Neuronal stem cell (in vitro differentiated cells): Measurements from ENCODE around the gene GARIN5A.

Experiments
- DNase-seq: peaks from one replicate; pipeline ENCODE4 v3.0.0-alpha.2; 2013; ENCODE audit warnings: low spot score
- H2AFZ ChIP-seq: one replicate; pipeline ENCODE4 v1.6.1; 2013; ENCODE audit warnings: mild to moderate bottlenecking, low read length, inconsistent platforms
- H2AK5ac ChIP-seq: 2 replicates; pipeline ENCODE4 v1.6.1; 2013; ENCODE audit warnings: low read depth, mild to moderate bottlenecking, inconsistent platforms, low read length, moderate library complexity, mixed read lengths
- H2BK120ac ChIP-seq: 2 replicates; pipeline ENCODE4 v1.6.1; 2013; ENCODE audit warnings: low read depth, mild to moderate bottlenecking, inconsistent platforms, low read length, moderate library complexity, mixed read lengths
- H2BK12ac ChIP-seq: one replicate; pipeline ENCODE4 v1.6.1; 2013; ENCODE audit warnings: low read length, inconsistent platforms
- H2BK15ac ChIP-seq: 2 replicates; pipeline ENCODE4 v1.6.1; 2013; ENCODE audit warnings: mild to moderate bottlenecking, low read length, inconsistent platforms, mixed read lengths
- H2BK5ac ChIP-seq: one replicate; pipeline ENCODE4 v1.6.1; 2013; ENCODE audit warnings: inconsistent platforms, mild to moderate bottlenecking, low read length, moderate library complexity
- H3K14ac ChIP-seq: one replicate; pipeline ENCODE4 v1.6.1; 2013; ENCODE audit warnings: low read length, inconsistent platforms
- H3K18ac ChIP-seq: 2 replicates; pipeline ENCODE4 v1.6.1; 2013; ENCODE audit warnings: low read length, inconsistent platforms
- H3K23ac ChIP-seq: 2 replicates; pipeline ENCODE4 v1.6.1; 2013; ENCODE audit warnings: low read depth, mild to moderate bottlenecking, mixed read lengths, low read length, inconsistent platforms; ENCODE audit not compliant: poor library complexity
- H3K27ac ChIP-seq: replicated peaks from 3 replicates; pipeline ENCODE4 v1.5.1; 2013; ENCODE audit warnings: low read length, inconsistent platforms
- H3K27me3 ChIP-seq, 3 experiments: 2 replicates each; pipeline ENCODE4 v1.6.1; 2013; ENCODE audit warnings: low read length in 3 of 3, mild to moderate bottlenecking in 2 of 3, inconsistent platforms in 1 of 3, low read depth in 1 of 3, mixed read lengths in 1 of 3, moderate library complexity in 1 of 3; ENCODE audit not compliant: control insufficient read depth in 3 of 3, insufficient read depth in 3 of 3
- H3K36me3 ChIP-seq, 2 donors: replicated peaks in 1 of 2; 2 replicates each; pipeline ENCODE4 v1.6.1; 2013; ENCODE audit warnings: low read length in 2 of 2; ENCODE audit not compliant: control insufficient read depth in 2 of 2, insufficient read depth in 2 of 2
- H3K4ac ChIP-seq: 2 replicates; pipeline ENCODE4 v1.6.1; 2013; ENCODE audit warnings: inconsistent platforms, mild to moderate bottlenecking, low read length, moderate library complexity
- H3K4me1 ChIP-seq, 2 donors: 1 replicate in 1 of 2; 2 replicates in 1 of 2; pipeline ENCODE4 v1.6.1; 2013; ENCODE audit warnings: low read length in 2 of 2, low read depth in 1 of 2; ENCODE audit not compliant: control insufficient read depth in 2 of 2, insufficient read depth in 1 of 2
- H3K4me2 ChIP-seq: one replicate; pipeline ENCODE4 v1.6.1; 2013; ENCODE audit warnings: mild to moderate bottlenecking, low read length, inconsistent platforms; ENCODE audit not compliant: insufficient read depth, poor library complexity, severe bottlenecking
- H3K4me3 ChIP-seq, 2 donors: 2 replicates each; pipeline ENCODE4 v1.5.1; 2013; ENCODE audit warnings: low read length in 2 of 2, mild to moderate bottlenecking in 2 of 2, inconsistent platforms in 1 of 2, moderate library complexity in 1 of 2
- H3K79me1 ChIP-seq: one replicate; pipeline ENCODE4 v1.6.1; 2013; ENCODE audit warnings: low read depth, mild to moderate bottlenecking, inconsistent platforms, low read length, moderate library complexity
- H3K9ac ChIP-seq: one replicate; pipeline ENCODE4 v1.6.1; 2013; ENCODE audit warnings: mild to moderate bottlenecking, low read depth, low read length, inconsistent platforms; ENCODE audit not compliant: poor library complexity
- H3K9me3 ChIP-seq, 2 donors: replicated peaks in 1 of 2; 2 replicates each; pipeline versions ENCODE3 to v1.6.1; 2013; ENCODE audit warnings: low read length in 2 of 2, mild to moderate bottlenecking in 2 of 2, inconsistent platforms in 1 of 2, low read depth in 1 of 2, mixed read lengths in 1 of 2, moderate library complexity in 1 of 2; ENCODE audit not compliant: control insufficient read depth in 2 of 2, insufficient read depth in 1 of 2
- H4K8ac ChIP-seq: one replicate; pipeline ENCODE4 v1.6.1; 2013; ENCODE audit warnings: low read depth, mild to moderate bottlenecking, inconsistent platforms, low read length, moderate library complexity
- H4K91ac ChIP-seq: one replicate; pipeline ENCODE4 v1.6.1; 2013; ENCODE audit warnings: low read length, low read depth, mild to moderate bottlenecking, inconsistent platforms; ENCODE audit not compliant: poor library complexity
- WGBS, 2 donors: extraction: QIAGEN DNeasy Blood & Tissue Kit; methylation state at CpG; one replicate each; pipeline ENCODE4 v1.1.7; 2013; ENCODE audit warnings: missing lambda C conversion rate in 2 of 2, mixed read lengths in 1 of 2; ENCODE audit not compliant: insufficient read length in 2 of 2, insufficient replicate concordance in 1 of 2; ENCODE audit errors: extremely low coverage in 2 of 2; 5-methylcytosine and 5-hydroxymethylcytosine counted together

The GARIN5A gene

DNA sequence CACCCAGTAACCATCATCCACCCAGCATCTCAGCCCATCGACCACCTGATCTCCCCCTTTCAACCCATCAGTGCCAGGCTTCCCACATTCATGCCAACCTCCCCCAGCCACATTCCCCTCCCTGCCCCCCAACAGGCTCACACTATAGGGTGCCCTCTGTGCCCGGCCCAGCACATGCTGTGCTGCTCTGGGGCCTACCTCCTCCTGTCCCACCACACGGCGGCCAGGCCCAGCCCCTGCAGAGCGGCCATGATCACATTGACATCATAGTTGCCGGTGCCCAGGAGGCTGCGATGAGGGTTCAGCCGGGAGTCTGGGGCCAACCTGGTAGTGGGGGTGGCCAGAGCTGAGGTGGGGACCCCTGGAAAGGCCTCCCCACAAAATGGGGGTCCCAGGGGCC, 30.7 kb upstream of the GARIN5A start:
- Histone ChIP-seq H2BK12ac (no peak overlapping the region), H3K23ac (no peak overlapping the region), H4K8ac (no peak overlapping the region), H2BK5ac (peak overlapping the region; percentile 82), H2AFZ (no peak overlapping the region), H4K91ac (no peak overlapping the region), H3K79me1 (no peaks in the 10 kb centered on the region), H2BK15ac (peak overlapping the region; percentile 58), H3K18ac (no peak overlapping the region), H2AK5ac (peak overlapping the region; percentile 63), H3K27me3 (no peaks in the 10 kb centered on the region), H3K9me3 (no peaks in the 10 kb centered on the region), H3K4ac (peak overlapping the region; percentile 37), H3K9ac (peak overlapping the region; percentile 4), H3K27ac (no peak overlapping the region), H3K4me3 (no peak overlapping the region), H3K4me1 (peaks cover 9 to 26% of the 10 kb centered on the region in 2 donors), H3K4me2 (no peak overlapping the region), H3K14ac (peak overlapping the region; percentile 38), H3K36me3 (no peaks in the 10 kb centered on the region), H2BK120ac (no peak overlapping the region)
- no CpG with 5 or more reads among the region's 8 CpGs for WGBS, 2 donors
- DNase-seq = no peak

DNA sequence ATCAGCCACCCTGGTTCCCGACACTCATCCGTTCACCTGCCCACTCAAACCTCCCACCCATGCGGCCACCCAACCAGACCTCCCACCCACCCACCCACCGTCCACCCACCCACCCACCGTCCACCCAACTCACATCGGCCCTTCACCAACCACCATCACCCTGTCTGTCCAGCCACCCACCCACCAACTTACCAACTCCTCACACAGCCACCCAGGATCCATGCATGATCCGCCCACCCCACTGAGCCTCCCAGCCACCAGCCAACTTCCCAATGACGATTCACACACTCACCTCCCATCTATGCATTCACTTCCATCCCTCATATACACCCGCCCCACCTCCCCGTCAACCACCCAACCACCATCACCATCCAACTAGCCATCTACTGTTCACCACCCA, 30.1 kb upstream of the GARIN5A start:
- H3K9ac ChIP-seq = no peak overlapping the region
- 100% methylated on average over 1 to 3 of the region's 10 CpGs for WGBS, 2 donors
- H2BK120ac ChIP-seq = no peak overlapping the region
- no peak overlapping the region for H2BK15ac ChIP-seq
- no peak overlapping the region for H3K18ac ChIP-seq
- no peak overlapping the region for H2AK5ac ChIP-seq
- no peak overlapping the region for H3K4me3 ChIP-seq
- no peak overlapping the region for H4K8ac ChIP-seq
- H3K27me3 ChIP-seq = no peaks in the 10 kb centered on the region
- H3K79me1 ChIP-seq = no peaks in the 10 kb centered on the region
- H4K91ac ChIP-seq = no peak overlapping the region
- DNase-seq = no peak
- no peak overlapping the region for H2BK12ac ChIP-seq
- H3K23ac ChIP-seq = no peak overlapping the region
- H3K9me3 ChIP-seq = no peaks in the 10 kb centered on the region
- H3K4me2 ChIP-seq = no peak overlapping the region
- H2BK5ac ChIP-seq = peak overlapping the region; percentile 39
- H3K27ac ChIP-seq = no peak overlapping the region
- H3K14ac ChIP-seq = no peak overlapping the region
- H3K4me1 ChIP-seq = peaks cover 9 to 20% of the 10 kb centered on the region in 2 donors
- H3K4ac ChIP-seq = no peak overlapping the region
- no peak overlapping the region for H2AFZ ChIP-seq
- H3K36me3 ChIP-seq = no peaks in the 10 kb centered on the region

DNA sequence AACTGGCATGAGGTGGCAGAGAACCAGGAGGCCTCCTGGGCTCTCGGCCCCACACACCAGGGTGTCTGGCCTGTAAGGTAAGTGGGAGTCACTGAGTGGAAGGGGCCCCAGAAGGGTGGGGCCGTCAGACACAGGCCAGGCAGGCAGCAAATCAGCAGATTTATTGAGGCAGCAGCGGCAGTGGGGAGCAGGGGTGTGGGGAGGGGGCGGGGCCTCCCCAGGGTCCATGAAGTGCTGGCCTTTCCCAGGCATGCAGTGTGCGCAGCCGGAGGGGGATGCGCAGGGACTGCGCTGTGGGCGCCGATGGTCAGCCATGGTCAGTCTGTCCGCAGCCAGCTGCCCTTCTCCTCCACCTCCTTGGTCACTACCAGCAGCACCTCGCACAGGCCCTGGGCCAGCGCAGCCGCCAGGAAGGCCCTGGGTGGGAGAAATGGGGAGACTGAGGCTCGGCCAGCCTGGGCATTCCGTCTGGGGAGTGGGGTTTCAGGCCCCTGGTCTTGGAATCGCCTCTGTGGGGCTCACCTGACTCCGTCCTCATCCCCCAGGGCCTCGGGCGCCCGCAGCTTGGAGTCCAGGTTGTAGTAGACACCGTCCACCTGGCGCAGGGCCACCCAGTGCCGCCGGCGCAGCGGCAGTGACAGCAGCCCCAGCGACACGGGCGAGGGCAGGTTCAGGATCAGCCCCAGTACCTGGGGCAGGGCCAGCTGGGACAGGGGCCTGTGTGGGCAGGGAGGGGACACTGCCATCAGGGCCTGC, 29.4 kb upstream of the GARIN5A start:
- no peak overlapping the region for H2BK15ac ChIP-seq
- H3K4ac ChIP-seq = no peak overlapping the region
- H3K9ac ChIP-seq = no peak overlapping the region
- peak overlapping the region; percentile 80 for H3K23ac ChIP-seq
- DNase-seq = no peak
- H2BK5ac ChIP-seq = peak overlapping the region; percentile 39
- no peak overlapping the region for H4K8ac ChIP-seq
- no peaks in the 10 kb centered on the region for H3K36me3 ChIP-seq
- H3K27ac ChIP-seq = no peak overlapping the region
- H2AFZ ChIP-seq = no peak overlapping the region
- H3K79me1 ChIP-seq = no peaks in the 10 kb centered on the region
- H3K4me1 ChIP-seq = peaks cover 7 to 24% of the 10 kb centered on the region in 2 donors
- H3K14ac ChIP-seq = no peak overlapping the region
- peak overlapping the region; percentile 22 for H2BK12ac ChIP-seq
- H3K27me3 ChIP-seq = no peaks in the 10 kb centered on the region
- H2AK5ac ChIP-seq = peak overlapping the region; percentile 84
- peak overlapping the region; percentile 87 for H2BK120ac ChIP-seq
- H3K9me3 ChIP-seq = no peaks in the 10 kb centered on the region
- H3K4me2 ChIP-seq = no peak overlapping the region
- WGBS, 2 donors = no CpG with 5 or more reads among the region's 30 CpGs
- H3K18ac ChIP-seq = peak overlapping the region; percentile 38
- no peak overlapping the region for H3K4me3 ChIP-seq
- no peak overlapping the region for H4K91ac ChIP-seq

DNA sequence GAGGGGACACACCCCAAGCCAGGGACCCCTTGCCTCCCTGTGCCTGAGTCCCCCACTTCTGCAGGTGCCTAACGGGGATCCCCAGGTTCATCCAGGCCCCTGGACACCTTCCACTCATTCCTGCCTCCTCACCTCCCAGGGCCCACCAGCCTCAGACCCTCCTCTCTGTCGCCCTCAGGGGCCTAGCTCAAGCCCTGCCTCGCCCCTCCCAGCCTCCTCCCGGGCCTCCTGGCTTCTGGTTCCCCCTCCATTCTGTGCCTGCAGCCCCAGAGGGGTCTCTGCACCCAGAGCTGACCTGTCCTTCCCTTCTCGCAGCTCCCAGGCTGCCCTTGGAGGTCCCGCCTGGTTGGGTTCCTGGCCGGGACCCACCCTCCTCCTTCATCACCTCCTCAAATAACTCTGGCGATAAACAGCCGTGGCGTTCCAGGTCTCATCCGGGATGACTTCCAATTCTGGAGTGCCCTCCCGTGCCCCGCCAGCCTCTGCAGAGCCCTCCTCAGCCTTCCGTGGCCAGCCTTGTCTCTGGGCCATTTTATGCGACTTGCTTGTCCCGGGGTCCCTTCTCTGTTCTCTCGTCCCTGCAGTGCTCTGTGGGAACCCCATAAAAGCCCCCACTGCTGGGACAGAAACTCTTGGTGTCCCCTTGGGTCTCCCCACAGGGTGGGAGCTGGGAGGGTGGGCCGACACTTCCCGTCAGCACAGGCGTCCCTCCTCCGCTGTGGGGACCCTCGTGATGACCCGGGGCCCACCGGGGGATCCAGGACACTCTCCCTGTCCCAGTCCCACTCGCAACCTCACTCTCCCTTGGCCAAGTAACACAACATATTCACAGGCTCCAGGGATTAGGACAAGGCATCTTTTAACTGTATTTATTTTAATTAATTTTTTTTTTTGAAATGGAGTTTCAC, 25.2 kb upstream of the GARIN5A start:
- peak overlapping the region; percentile 84 for H2BK12ac ChIP-seq
- no peak overlapping the region for H2BK120ac ChIP-seq
- H4K91ac ChIP-seq = no peak overlapping the region
- peak overlapping the region; percentile 76 for H2AK5ac ChIP-seq
- peak overlapping the region; percentile 68 for H2AFZ ChIP-seq
- peaks cover 3% of the 10 kb centered on the region for H3K79me1 ChIP-seq
- H3K4me2 ChIP-seq = no peak overlapping the region
- no peak overlapping the region for H3K23ac ChIP-seq
- H3K9me3 ChIP-seq = no peaks in the 10 kb centered on the region
- H3K9ac ChIP-seq = no peak overlapping the region
- H4K8ac ChIP-seq = no peak overlapping the region
- no peak overlapping the region for H3K27ac ChIP-seq
- peak overlapping the region; percentile 5 for H3K18ac ChIP-seq
- no peak overlapping the region for H3K14ac ChIP-seq
- H3K27me3 ChIP-seq = peaks cover 0 to 28% (median 0%) of the 10 kb centered on the region in 3 experiments
- no peak for DNase-seq
- H3K4me1 ChIP-seq = peaks cover 12 to 22% of the 10 kb centered on the region in 2 donors
- H2BK5ac ChIP-seq = no peak overlapping the region
- no peaks in the 10 kb centered on the region for H3K36me3 ChIP-seq
- peak overlapping the region; percentile 17 for H3K4ac ChIP-seq
- no CpG with 5 or more reads among the region's 25 CpGs for WGBS, 2 donors
- peak overlapping the region; percentile 49 for H2BK15ac ChIP-seq
- H3K4me3 ChIP-seq = peak overlapping the region in 1 of 2 donors; percentile 59
